ENCODE results near the gene NOX5.
"Not testable (repeated sequence)": the region's sequence is repeated elsewhere in the genome, so short reads cannot be mapped to it uniquely, and the experiment has no call there.

GRCh38 chr15:68975651-68976160, 38.8 kb upstream of the NOX5 start:
- not testable (repeated sequence) for TF ChIP-seq CTCF (IDR thresholded peaks at IDR 0.05; ENCODE audit: insufficient read depth, low read depth, low read length); EZH2 (IDR thresholded peaks at IDR 0.05; ENCODE audit: insufficient read depth, low read length)
